SU-DHL-6 (cell line): ENCODE results near the gene COL17A1.

Experiments
- H2AFZ ChIP-seq: fragments of 200-600 bp; sonication (generic); 2 replicates; pipeline ENCODE4 v1.6.1; 2014; ENCODE audit warnings: low read depth, mild to moderate bottlenecking, moderate library complexity, mixed read lengths, antibody characterized with exemption, low read length; ENCODE audit not compliant: severe bottlenecking
- H3F3A ChIP-seq: fragments of 200-600 bp; shearing (Covaris generic); 2 replicates; pipeline ENCODE4 v1.6.0; 2016; ENCODE audit warnings: antibody characterized with exemption, mild to moderate bottlenecking; ENCODE audit not compliant: insufficient read depth
- H3K27ac ChIP-seq: fragments of 200-600 bp; sonication (generic); 2 replicates; pipeline ENCODE4 v1.5.1; 2016; ENCODE audit warnings: low read depth, mild to moderate bottlenecking, low read length, moderate library complexity, mixed read lengths
- H3K27me3 ChIP-seq: fragments of 200-600 bp; sonication (generic), shearing (Covaris generic); 2 replicates; pipeline ENCODE4 v1.6.0; 2014; ENCODE audit warnings: mild to moderate bottlenecking, low read length
- H3K36me3 ChIP-seq: fragments of 200-600 bp; sonication (generic); 2 replicates; pipeline ENCODE4 v1.6.1; 2014; ENCODE audit warnings: mild to moderate bottlenecking, low read length, mixed read lengths
- H3K4me2 ChIP-seq: fragments of 300-600, 200-600 bp; shearing (Covaris generic), sonication (generic); 2 replicates; pipeline ENCODE4 v1.6.0; 2014; ENCODE audit warnings: low read length, low read depth, mild to moderate bottlenecking; ENCODE audit not compliant: poor library complexity, severe bottlenecking
- H3K4me3 ChIP-seq: fragments of 200-600 bp; sonication (generic); 2 replicates; pipeline ENCODE4 v1.5.1; 2014; ENCODE audit warnings: antibody characterized with exemption, low read length, mild to moderate bottlenecking, mixed read lengths; ENCODE audit not compliant: insufficient read depth, poor library complexity, severe bottlenecking
- H3K79me2 ChIP-seq: fragments of 200-600 bp; sonication (generic); 2 replicates; pipeline ENCODE4 v1.6.1; 2014; ENCODE audit warnings: mild to moderate bottlenecking, low read length, moderate library complexity; ENCODE audit not compliant: insufficient read depth
- H3K9ac ChIP-seq: fragments of 200-600 bp; sonication (generic); 2 replicates; pipeline ENCODE4 v1.7.0; 2014; ENCODE audit warnings: mild to moderate bottlenecking, low read length
- H3K9me2 ChIP-seq: fragments of 200-600 bp; sonication (generic); replicated peaks from 2 replicates; pipeline ENCODE4 v1.6.1; 2014; ENCODE audit warnings: low read length; ENCODE audit not compliant: insufficient read depth
- H3K9me3 ChIP-seq: fragments of 200-600 bp; sonication (generic); 2 replicates; pipeline ENCODE4 v1.6.1; 2014; ENCODE audit warnings: low read length, mixed read lengths; ENCODE audit not compliant: insufficient read depth
- H4K20me1 ChIP-seq: fragments of 200-600 bp; sonication (generic); 2 replicates; pipeline ENCODE4 v1.6.1; 2014; ENCODE audit warnings: low read depth, mild to moderate bottlenecking, antibody characterized with exemption, low read length, moderate library complexity, mixed read lengths
- CTCF ChIP-seq: fragments of 200-600 bp; sonication (generic); IDR thresholded peaks from one replicate; pipeline ENCODE4 v1.5.1; 2017; ENCODE audit warnings: antibody characterized with exemption, mild to moderate bottlenecking, low read length, moderate library complexity; ENCODE audit not compliant: insufficient read depth, poor library complexity, severe bottlenecking
- EZH2phosphoT487 ChIP-seq: fragments of 200-600 bp; sonication (generic), shearing (Covaris generic); conservative IDR thresholded peaks from 2 replicates; pipeline ENCODE4 v1.6.1; 2018; ENCODE audit warnings: mild to moderate bottlenecking, antibody characterized with exemption, low read length, moderate library complexity, mixed read lengths

COL17A1 gene

GRCh38 chr10:104099269-104099668, 13.6 kb upstream of the COL17A1 start:
- H3K4me3 ChIP-seq, result no peak overlapping the region
- H3K27ac ChIP-seq, result no peak overlapping the region
- no peaks in the 10 kb centered on the region for H3K9me2 ChIP-seq
- H2AFZ ChIP-seq, result no peak overlapping the region
- H3K27me3 ChIP-seq, result no peaks in the 10 kb centered on the region
- no peaks in the 10 kb centered on the region for H3K79me2 ChIP-seq
- TF ChIP-seq CTCF, result no peak
- no peak for TF ChIP-seq EZH2phosphoT487
- no peak overlapping the region for H3K9ac ChIP-seq
- H4K20me1 ChIP-seq, result no peaks in the 10 kb centered on the region
- no peaks in the 10 kb centered on the region for H3F3A ChIP-seq
- H3K4me2 ChIP-seq, result no peak overlapping the region
- H3K36me3 ChIP-seq, result no peaks in the 10 kb centered on the region
- H3K9me3 ChIP-seq, result no peaks in the 10 kb centered on the region

DNA sequence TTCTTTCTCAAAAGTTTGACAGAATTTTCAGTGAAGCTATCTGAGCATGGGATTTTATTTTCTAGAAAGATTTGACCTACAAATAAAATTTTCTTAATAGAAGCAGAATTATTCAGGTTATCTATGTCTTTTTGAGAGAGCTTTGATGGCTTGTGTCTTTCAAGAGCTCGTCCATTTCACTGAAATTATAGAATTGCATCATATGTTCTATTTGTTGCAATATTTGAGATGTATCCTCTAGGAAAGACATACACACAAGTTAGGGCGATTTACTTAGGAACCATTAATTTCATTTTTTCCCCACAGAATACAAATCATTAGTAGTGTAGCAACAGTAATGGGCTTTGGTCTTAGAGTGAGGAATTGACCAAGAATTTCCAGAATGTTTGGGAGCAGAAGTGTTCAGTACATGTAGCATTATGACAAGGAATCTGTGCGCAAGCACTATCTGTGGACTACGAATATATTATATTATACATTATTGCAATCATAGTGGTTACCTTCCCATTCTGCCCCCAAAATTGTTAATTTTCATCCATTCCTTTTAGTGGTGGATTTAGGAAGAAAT, 12.8 kb upstream of the COL17A1 start:
- Histone ChIP-seq H3K36me3 (no peaks in the 10 kb centered on the region), H3K4me2 (no peak overlapping the region), H2AFZ (no peak overlapping the region), H3F3A (no peaks in the 10 kb centered on the region), H3K79me2 (no peaks in the 10 kb centered on the region), H3K27ac (no peak overlapping the region), H3K27me3 (no peaks in the 10 kb centered on the region), H3K9ac (no peak overlapping the region), H3K9me2 (no peaks in the 10 kb centered on the region), H3K9me3 (no peaks in the 10 kb centered on the region), H4K20me1 (no peaks in the 10 kb centered on the region), H3K4me3 (no peak overlapping the region)
- TF ChIP-seq EZH2phosphoT487 (no peak), CTCF (no peak)

- Histone ChIP-seq H3K27me3 (no peaks in the 10 kb centered on the region), H3K79me2 (no peaks in the 10 kb centered on the region), H3K4me3 (no peak overlapping the region), H3K9ac (no peak overlapping the region), H2AFZ (no peak overlapping the region), H3K27ac (no peak overlapping the region), H4K20me1 (no peaks in the 10 kb centered on the region), H3K9me3 (no peaks in the 10 kb centered on the region), H3F3A (no peaks in the 10 kb centered on the region), H3K36me3 (no peaks in the 10 kb centered on the region), H3K4me2 (no peak overlapping the region), H3K9me2 (no peaks in the 10 kb centered on the region)
- TF ChIP-seq EZH2phosphoT487 (no peak), CTCF (no peak)
Measured at GRCh38 chr10:104096692-104097091, 11.0 kb upstream of the COL17A1 start.
